ENCODE results near the gene RASGEF1B.

GRCh38 chr4:81472281-81473182, 825 bp upstream of the RASGEF1B start:
- TF ChIP-seq POLR2A (IDR thresholded peaks at IDR 0.05; ENCODE audit: low read depth, low read length) (no peak), POLR2AphosphoS5 (IDR thresholded peaks at IDR 0.05; ENCODE audit: low read depth, low read length) (no peak), TAF1 (IDR thresholded peaks at IDR 0.05; ENCODE audit: low read depth, low read length) (no peak), POU2F2 (IDR thresholded peaks at IDR 0.05; ENCODE audit: low read depth, low read length) (no peak), SPI1 (IDR thresholded peaks at IDR 0.05; ENCODE audit: low read depth, low read length) (no peak), PAX5 (IDR thresholded peaks at IDR 0.05; ENCODE audit: insufficient read depth, low read length, severe bottlenecking) (no peak)
